ENCODE results near the gene NLRP11.

- TF ChIP-seq CTCF (IDR thresholded peaks at IDR 0.05; ENCODE audit: insufficient read depth, low read length) (no peak), POLR2AphosphoS5 (IDR thresholded peaks at IDR 0.05; ENCODE audit: low read depth) (no peak), GABPA (IDR thresholded peaks at IDR 0.05; ENCODE audit: low read depth) (no peak)
These were observed 36.8 kb downstream of the NLRP11 start for GRCh38 chr19:55795021-55795420.

Data from HL-60 (cell line).